Caco-2 (cell line): Measurements from ENCODE around the gene ZNF319. TPM values are rescaled to one million over a fixed set of nuclear protein-coding genes. Genes with fewer than 3 reads are reported as not detected.

Experiments
- BruUV-seq: library from RNA; stranded (reverse); fragments of 400-500 nt; replicated peaks from 2 replicates; lab custom pipeline; 2021; lab: Mats Ljungman, UMichigan
- CTCF ChIA-PET: fragments of 300-600 bp; sonication (Branson Sonifier 250); formaldehyde crosslinking; loops from one replicate; lab custom pipeline; 2022; ENCODE audit warnings: antibody characterized with exemption; lab: Charles Lee
- POLR2A ChIA-PET: fragments of 300-600 bp; sonication (Branson Sonifier 250); formaldehyde crosslinking; loops from one replicate; lab custom pipeline; 2022; ENCODE audit warnings: antibody characterized with exemption; lab: Charles Lee
- DNase-seq, 2 experiments: peaks; one replicate each; pipeline versions ENCODE4 v3.0.0 to v3.0.0-alpha.2; 2020 to 2022
- H3K27me3 ChIP-seq: replicated peaks from 2 replicates; pipeline ENCODE4 v1.6.0; 2011; ENCODE audit warnings: low read length; ENCODE audit not compliant: control insufficient read depth, insufficient read depth
- H3K36me3 ChIP-seq: 2 replicates; pipeline ENCODE4 v1.5.1; 2011; ENCODE audit warnings: low read length; ENCODE audit not compliant: control insufficient read depth, insufficient read depth
- H3K4me1 ChIP-seq: fragments of 250-450 bp; sonication (Bioruptor Pico); 2 replicates; pipeline ENCODE4 v1.5.1; 2020; ENCODE audit warnings: mild to moderate bottlenecking
- H3K4me3 ChIP-seq: 2 replicates; pipeline ENCODE4 v1.5.1; 2011; ENCODE audit warnings: low read depth, mild to moderate bottlenecking, control low read depth, low read length
- H3K9me3 ChIP-seq: fragments of 250-450 bp; sonication (Bioruptor Pico); 2 replicates; pipeline ENCODE4 v1.5.1; 2020; ENCODE audit warnings: mild to moderate bottlenecking, moderate library complexity
- H3K27ac Mint-ChIP-seq: one replicate; pipeline ENCODE4 v1.8.0; 2022; ENCODE audit warnings: mixed read lengths; ENCODE audit not compliant: unreplicated experiment
- H3K27me3 Mint-ChIP-seq: one replicate; pipeline ENCODE4 v1.8.0; 2022; ENCODE audit warnings: mixed read lengths; ENCODE audit not compliant: insufficient read depth, unreplicated experiment
- H3K36me3 Mint-ChIP-seq: one replicate; pipeline ENCODE4 v1.8.0; 2022; ENCODE audit warnings: mild to moderate bottlenecking, mixed read lengths; ENCODE audit not compliant: insufficient read depth, unreplicated experiment
- H3K4me1 Mint-ChIP-seq: one replicate; pipeline ENCODE4 v1.8.0; 2022; ENCODE audit warnings: low read depth, mixed read lengths; ENCODE audit not compliant: unreplicated experiment
- H3K4me3 Mint-ChIP-seq: one replicate; pipeline ENCODE4 v1.8.0; 2022; ENCODE audit warnings: mild to moderate bottlenecking, moderate library complexity, mixed read lengths; ENCODE audit not compliant: unreplicated experiment
- H3K9me3 Mint-ChIP-seq: one replicate; pipeline ENCODE4 v1.8.0; 2022; ENCODE audit warnings: mixed read lengths; ENCODE audit not compliant: unreplicated experiment
- CTCF ChIP-seq, 2 experiments: fragments of 200-600 bp in 1 of 2; IDR thresholded peaks; 1 replicate in 1 of 2; 2 replicates in 1 of 2; pipeline versions ENCODE4 v1.5.1 to v1.8.0; 2011 to 2022; ENCODE audit warnings: antibody characterized with exemption in 1 of 2, control low read depth in 1 of 2, inconsistent platforms in 1 of 2, low read depth in 1 of 2, low read length in 1 of 2, mild to moderate bottlenecking in 1 of 2, moderate library complexity in 1 of 2; ENCODE audit not compliant: insufficient read depth in 1 of 2, severe bottlenecking in 1 of 2, unreplicated experiment in 1 of 2
- intact Hi-C: fragments of 100-400 bp; cut with micrococcal nuclease; formaldehyde crosslinking; loops from one replicate; pipeline ENCODE4 v1.10.0; 2022; ENCODE audit not compliant: unreplicated experiment
- total RNA-seq: library from RNA; stranded (reverse); gene quantifications from 2 replicates; pipeline ENCODE4 v1.2.3, GENCODE V29; 2022

ZNF319 gene
- total RNA-seq, 1 experiment from 2014 or later: 16.3 TPM

GRCh38 chr16:57992084-57992483 is 8.4 kb downstream of the ZNF319 start:
- Mint-ChIP-seq H3K9me3 (no peaks in the 10 kb centered on the region), H3K4me3 (no peak overlapping the region), H3K27me3 (no peaks in the 10 kb centered on the region), H3K36me3 (peaks cover 9% of the 10 kb centered on the region), H3K4me1 (peaks cover 18% of the 10 kb centered on the region), H3K27ac (peak overlapping the region; percentile 91)
- DNase-seq: no peak
- H3K4me3 ChIP-seq: no peak overlapping the region
- no peaks in the 10 kb centered on the region for H3K27me3 ChIP-seq
- no peaks in the 10 kb centered on the region for H3K9me3 ChIP-seq
- intact Hi-C loops: no loop called here
- BruUV-seq: no TSS peak
- no peaks in the 10 kb centered on the region for H3K36me3 ChIP-seq
- peaks cover 15% of the 10 kb centered on the region for H3K4me1 ChIP-seq
- TF ChIP-seq CTCF (IDR thresholded peaks at IDR 0.05; ENCODE audit: insufficient read depth in 1 of 2, low read depth in 1 of 2, low read length in 1 of 2, severe bottlenecking in 1 of 2, unreplicated experiment in 1 of 2): no peak
- ChIA-PET POLR2A (no interaction called here), CTCF (interaction anchor here (0.6 kb wide), 1 partner anchor 33 kb away, joined by 3 read pairs; no protein-coding TSS in a partner anchor)

DNA sequence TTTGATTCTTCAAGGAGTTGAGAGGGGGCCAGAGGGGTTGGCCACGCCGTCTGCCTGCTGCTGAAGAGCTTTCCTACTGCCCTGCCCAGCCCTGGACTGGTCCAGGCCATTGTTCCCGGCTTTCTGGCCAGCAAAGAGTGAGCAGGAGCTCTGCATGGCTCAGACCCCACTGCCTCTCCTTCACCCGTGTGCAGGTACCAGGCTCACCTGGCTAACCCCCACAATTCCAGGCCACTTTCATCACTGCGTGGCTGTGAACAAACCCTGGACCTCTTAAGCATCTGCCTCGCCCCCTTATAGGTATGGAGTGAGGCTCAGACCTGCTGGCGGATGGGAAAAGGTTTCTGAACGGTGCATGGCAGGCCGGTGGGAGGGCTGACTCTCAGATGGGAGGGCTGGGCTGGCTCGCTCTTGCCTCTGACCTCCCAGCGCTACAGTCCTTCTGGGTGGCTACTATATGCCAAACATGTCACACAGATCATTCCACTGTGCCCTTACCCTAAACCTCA is 8.9 kb downstream of the ZNF319 start:
- no peaks in the 10 kb centered on the region for H3K9me3 Mint-ChIP-seq
- no peak overlapping the region for H3K4me3 Mint-ChIP-seq
- Histone ChIP-seq H3K27me3 (no peaks in the 10 kb centered on the region), H3K4me3 (no peak overlapping the region), H3K36me3 (no peaks in the 10 kb centered on the region), H3K9me3 (no peaks in the 10 kb centered on the region), H3K4me1 (peaks cover 20% of the 10 kb centered on the region)
- ChIA-PET CTCF (no interaction called here), POLR2A (no interaction called here)
- peaks cover 18% of the 10 kb centered on the region for H3K4me1 Mint-ChIP-seq
- no peak overlapping the region for H3K27ac Mint-ChIP-seq
- peaks cover 9% of the 10 kb centered on the region for H3K36me3 Mint-ChIP-seq
- H3K27me3 Mint-ChIP-seq: no peaks in the 10 kb centered on the region
- no peak for TF ChIP-seq CTCF (IDR thresholded peaks at IDR 0.05; ENCODE audit: insufficient read depth in 1 of 2, low read depth in 1 of 2, low read length in 1 of 2, severe bottlenecking in 1 of 2, unreplicated experiment in 1 of 2)
- intact Hi-C loops: no loop called here
- no peak for DNase-seq
- BruUV-seq: no TSS peak

DNA sequence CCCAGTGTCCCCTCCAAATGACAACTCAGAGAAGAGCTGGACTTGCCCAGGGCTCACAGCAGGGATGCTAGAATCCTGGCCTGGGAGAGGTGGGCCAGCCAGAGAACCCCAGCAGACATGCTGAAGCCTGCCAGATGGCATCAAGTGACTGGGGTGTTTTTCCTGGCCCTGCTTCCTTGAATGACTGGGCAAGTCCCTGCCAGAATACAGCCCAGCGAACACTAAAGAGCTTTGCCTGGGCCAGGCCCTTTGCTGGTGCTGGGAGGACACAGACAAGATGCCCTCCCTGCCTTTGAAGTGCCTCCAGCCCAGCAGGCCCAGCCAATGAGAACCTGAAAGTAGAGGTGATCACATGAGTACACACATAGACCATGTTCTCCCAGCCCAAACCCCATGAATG is 11.5 kb downstream of the ZNF319 start:
- ChIA-PET CTCF (interaction anchor here (0.7 to 0.8 kb wide), 2 partner anchors 11 to 38 kb away, joined by 3 to 6 read pairs; partner anchors contain the start of gene ZNF319), POLR2A (no interaction called here)
- intact Hi-C loops: loop anchor here (1.0 to 5.0 kb wide), 2 partner anchors 37 to 192 kb away; no protein-coding TSS in a partner anchor
- Mint-ChIP-seq H3K4me3 (no peak overlapping the region), H3K36me3 (peaks cover 9% of the 10 kb centered on the region), H3K4me1 (peaks cover 20% of the 10 kb centered on the region), H3K27ac (no peak overlapping the region), H3K9me3 (no peaks in the 10 kb centered on the region), H3K27me3 (no peaks in the 10 kb centered on the region)
- peak in 1 of 2 experiments; percentile 42 for DNase-seq
- no peak for TF ChIP-seq CTCF (IDR thresholded peaks at IDR 0.05; ENCODE audit: insufficient read depth in 1 of 2, low read depth in 1 of 2, low read length in 1 of 2, severe bottlenecking in 1 of 2, unreplicated experiment in 1 of 2)
- Histone ChIP-seq H3K4me1 (peaks cover 33% of the 10 kb centered on the region), H3K27me3 (no peaks in the 10 kb centered on the region), H3K36me3 (no peaks in the 10 kb centered on the region), H3K4me3 (no peak overlapping the region), H3K9me3 (no peaks in the 10 kb centered on the region)
- BruUV-seq: no TSS peak
